NCI-H510A treated with DMSO at 0.1 percent for 48 hours (cell line): Measurements from ENCODE around the gene ST6GAL2.

Source experiments
- DNase-seq: peaks from one replicate; lab custom pipeline; 2025; lab: John Stamatoyannopoulos, UW

The ST6GAL2 gene

GRCh38 chr2:106827158-106827557 is 58.8 kb downstream of the ST6GAL2 start:
- no peak for DNase-seq

- DNase-seq: no peak
Measured at GRCh38 chr2:106825161-106825560, 60.8 kb downstream of the ST6GAL2 start.

DNA sequence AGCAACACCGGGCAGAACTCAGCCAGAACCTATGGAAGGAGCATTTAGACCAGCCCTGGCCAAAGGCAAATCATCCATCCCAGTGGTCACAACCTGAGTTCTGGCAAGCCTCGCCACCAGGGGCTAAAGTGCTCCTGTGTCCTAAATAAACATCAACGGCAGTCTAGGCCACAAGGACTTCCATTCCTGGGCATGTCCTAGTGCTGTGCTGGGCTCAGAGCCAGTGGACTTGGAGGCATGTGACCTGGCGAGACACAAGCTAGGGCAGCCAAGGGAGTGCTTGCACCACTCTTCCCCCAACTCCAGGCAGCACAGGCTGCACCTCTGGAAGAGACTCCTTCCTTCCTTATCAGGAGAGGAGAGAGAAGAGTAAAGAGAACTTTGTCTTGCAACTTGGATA is 69.0 kb downstream of the ST6GAL2 start:
- DNase-seq: no peak

GRCh38 chr2:106812841-106813240 is 73.1 kb downstream of the ST6GAL2 start:
- DNase-seq: no peak

GRCh38 chr2:106812383-106812782 is 73.6 kb downstream of the ST6GAL2 start:
- no peak for DNase-seq

DNA sequence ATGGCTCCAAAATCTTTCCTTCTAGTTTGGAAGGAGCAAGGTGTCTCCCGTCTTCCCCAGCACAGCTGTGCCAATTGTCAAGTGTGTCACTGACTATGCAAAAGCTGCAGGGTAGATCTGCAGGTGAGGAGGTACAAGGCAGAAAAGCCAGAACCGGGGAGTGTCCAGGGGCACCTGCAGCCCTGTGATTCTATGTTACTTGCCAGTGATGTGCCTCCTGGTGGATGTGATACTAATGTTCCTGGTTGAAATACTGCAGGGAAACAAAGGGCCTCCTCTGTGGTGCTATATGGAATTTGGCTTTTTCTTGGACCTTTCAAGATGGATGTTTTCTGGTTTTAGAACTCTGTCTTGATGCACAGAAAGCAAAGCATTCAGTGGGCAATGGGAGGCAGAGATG is 80.3 kb downstream of the ST6GAL2 start:
- no peak for DNase-seq

DNA sequence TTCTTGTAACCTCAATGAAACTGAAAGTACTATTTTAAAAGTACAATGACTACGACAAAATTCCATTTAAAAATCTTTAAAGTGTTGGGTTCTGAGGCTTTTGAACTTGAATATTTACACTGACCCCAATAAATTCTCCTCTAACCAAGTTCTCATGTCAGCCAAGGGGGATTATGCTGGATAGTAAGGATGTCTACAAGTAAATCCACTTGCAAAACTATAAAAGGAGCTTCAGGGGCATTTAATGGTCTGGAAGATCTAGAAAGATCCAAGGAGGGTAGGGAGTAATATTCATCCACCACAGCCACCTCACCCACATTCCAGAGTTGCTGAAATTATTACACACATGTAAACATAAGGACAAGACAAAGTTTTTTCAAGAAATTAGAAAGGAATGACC is 81.8 kb downstream of the ST6GAL2 start:
- no peak for DNase-seq

DNA sequence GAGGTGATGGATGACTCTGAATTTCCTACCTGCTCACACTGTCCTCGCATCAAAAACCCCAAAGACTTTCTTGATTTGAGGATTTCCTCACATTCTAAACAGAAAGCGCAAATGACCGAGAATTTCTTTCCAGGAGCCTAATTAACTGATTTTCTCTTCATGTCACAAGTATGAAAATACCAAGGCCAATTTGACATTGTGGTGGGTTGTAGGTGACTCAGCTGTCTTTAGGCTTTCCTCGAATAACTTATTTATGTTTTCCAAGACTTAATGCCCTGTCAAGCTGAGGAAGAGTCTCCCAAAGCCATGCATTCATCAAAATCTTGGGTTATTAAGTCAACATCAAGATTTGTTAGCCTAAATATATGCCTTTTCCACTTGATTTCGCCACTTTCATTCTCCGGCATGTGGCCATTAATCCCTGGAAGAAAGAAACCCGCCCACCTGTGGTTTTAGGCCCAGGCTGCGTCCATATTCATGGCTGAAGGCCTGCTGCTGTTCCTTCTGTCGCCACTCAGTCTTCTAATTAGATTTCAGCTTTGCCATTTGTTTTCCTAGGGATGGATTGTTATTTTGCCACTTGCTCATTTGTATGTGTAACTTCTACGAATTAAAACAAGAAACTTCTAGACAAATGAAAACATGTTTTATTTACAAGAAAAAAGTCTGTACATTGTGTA is 84.9 kb downstream of the ST6GAL2 start:
- DNase-seq: no peak

GRCh38 chr2:106800180-106800579 is 85.8 kb downstream of the ST6GAL2 start:
- DNase-seq: no peak

DNA sequence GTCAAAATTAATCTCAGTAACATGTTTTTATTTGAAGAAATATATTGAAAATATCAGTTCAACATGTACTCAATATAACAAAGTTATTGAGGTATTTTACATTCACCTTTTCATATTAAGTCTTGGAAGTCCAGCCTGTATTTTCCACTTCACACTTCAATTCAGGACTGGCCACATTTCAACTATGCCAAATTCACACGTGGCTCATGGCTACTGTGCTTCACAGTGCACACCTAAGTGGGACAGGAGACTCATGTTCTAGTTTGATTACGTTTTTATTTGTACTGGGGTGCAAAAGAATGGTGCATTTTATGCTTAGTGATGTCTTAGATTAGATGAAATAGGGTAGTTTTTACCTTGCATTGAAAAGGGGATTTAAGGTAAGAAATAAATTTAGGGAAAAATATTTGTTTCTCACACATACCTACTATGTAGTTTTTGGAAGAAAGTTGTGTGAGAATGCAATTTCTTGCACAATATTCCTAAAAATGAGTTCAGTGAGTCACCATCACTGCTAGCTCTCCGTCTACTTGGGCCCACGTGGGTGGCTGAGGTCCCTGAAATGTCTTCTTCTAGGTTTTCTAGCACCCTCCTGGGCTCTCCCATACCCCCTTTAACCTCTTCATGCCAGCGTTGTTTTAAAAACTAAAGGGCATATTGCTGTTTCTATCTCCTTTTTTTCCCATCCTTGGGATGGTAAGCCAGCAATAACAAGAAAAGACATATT is 87.0 kb downstream of the ST6GAL2 start:
- DNase-seq: no peak

DNA sequence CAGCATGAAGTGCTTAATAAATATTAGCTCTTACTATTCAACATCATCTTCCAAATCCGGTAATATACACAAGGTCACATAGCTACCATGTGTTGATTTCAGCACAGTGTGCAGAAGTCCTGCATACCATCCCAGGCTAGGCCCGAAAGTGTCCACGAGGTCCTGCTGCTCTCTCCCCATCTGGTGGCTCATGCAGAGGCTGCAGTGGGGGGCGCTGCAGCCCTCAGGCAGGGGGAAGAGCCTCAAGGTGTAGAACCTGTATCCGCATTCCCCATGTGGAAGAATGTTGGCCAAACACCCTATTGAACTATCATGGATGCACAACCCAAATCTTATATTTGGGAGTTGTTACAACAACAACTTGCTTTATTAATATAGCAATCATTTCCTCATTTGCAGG is 88.5 kb downstream of the ST6GAL2 start:
- DNase-seq: no peak

- DNase-seq: no peak
Measured at GRCh38 chr2:106792671-106793070, 93.3 kb downstream of the ST6GAL2 start.

DNA sequence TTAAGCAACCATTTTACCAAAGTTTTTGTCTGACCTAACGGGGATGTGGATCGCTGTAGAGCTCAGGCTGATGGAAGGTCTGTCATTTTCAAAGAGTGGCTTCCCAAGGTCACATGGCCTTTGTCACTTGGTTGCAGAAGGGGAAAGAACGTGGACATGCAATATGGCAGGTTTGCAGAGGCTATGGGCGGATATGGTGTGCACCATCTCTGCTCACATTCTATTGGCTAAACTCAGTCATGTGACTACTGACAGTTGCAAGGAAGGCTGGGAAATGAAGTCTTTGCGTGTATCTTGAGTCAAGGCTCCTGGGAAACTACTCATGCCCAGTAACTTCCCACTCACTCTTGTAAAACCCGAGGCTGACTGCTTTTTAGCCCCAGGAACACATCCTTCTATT is 96.8 kb downstream of the ST6GAL2 start:
- no peak for DNase-seq

- DNase-seq: no peak
Measured at GRCh38 chr2:106782681-106783080, 103.3 kb downstream of the ST6GAL2 start.

DNA sequence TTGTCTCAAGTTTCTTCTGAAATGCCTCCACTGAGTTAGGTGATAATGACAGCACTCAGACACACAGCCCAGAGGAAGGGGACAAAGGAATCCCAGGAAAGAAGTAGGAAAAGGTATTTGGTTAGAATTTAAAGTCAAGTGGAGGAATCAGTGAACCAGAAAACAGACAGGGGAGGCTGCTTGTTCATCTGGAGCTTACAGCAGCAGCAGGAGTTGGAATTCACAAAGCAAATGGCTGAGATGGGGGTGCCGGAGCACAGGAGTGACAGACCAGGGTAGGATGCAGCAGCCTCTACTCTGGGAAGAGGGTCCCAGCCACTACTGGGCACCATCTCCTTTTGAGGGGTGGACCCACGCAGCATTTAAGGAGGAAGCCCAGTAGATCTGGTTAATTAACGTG is 104.8 kb downstream of the ST6GAL2 start:
- DNase-seq: no peak

GRCh38 chr2:106771811-106772210 is 114.2 kb downstream of the ST6GAL2 start:
- DNase-seq: no peak

DNA sequence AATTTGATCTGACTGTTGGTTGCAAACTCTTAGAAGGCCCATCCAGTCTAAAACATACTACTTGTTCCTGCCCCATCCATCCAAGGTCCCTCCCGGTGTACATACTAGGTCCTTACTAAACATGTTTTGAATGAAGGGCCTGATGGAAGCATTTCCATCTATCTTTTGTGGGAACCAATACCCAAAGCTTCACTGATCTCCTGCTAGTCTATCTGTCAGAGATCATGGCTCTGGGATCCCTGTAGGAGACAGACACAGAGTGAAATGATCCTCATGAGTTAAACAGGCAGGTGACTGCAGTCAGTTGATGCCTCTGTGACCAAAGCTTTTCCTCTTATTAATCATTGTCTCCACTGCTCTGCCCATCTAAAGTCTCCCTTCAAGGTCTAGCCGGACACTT is 115.0 kb downstream of the ST6GAL2 start:
- no peak for DNase-seq

GRCh38 chr2:106764614-106765013 is 121.4 kb downstream of the ST6GAL2 start:
- no peak for DNase-seq

GRCh38 chr2:106759966-106760365 is 126.0 kb downstream of the ST6GAL2 start:
- DNase-seq: no peak

- DNase-seq: no peak
Measured at GRCh38 chr2:106758901-106759497, 127.0 kb downstream of the ST6GAL2 start.
